B cell (primary cell): ENCODE measurements around the gene PCBP3. TPM values are rescaled to one million over a fixed set of nuclear protein-coding genes. Genes with fewer than 3 reads are reported as not detected.

ENCODE experiments used
- ATAC-seq: fragments of 200-7000 bp; cut with Tn5 transposase; one replicate; pipeline ENCODE4 v1.10.0; 2021; ENCODE audit warnings: low read depth, mild to moderate bottlenecking, moderate number of reproducible peaks, moderate library complexity
- CTCF ChIA-PET: fragments of 350-600 bp; sonication (Branson Sonifier 250); formaldehyde crosslinking; loops from one replicate; lab custom pipeline; 2021; ENCODE audit warnings: antibody characterized with exemption, inconsistent platforms; lab: Charles Lee
- POLR2A ChIA-PET: fragments of 350-600 bp; sonication (Branson Sonifier 250); formaldehyde crosslinking; loops from one replicate; lab custom pipeline; 2021; ENCODE audit warnings: antibody characterized with exemption; lab: Charles Lee
- DNase-seq: peaks from one replicate; pipeline ENCODE4 v3.0.0; 2013
- H2AFZ ChIP-seq: 2 replicates; pipeline ENCODE4 v1.6.1; 2012; ENCODE audit warnings: mild to moderate bottlenecking, low read depth, low read length; ENCODE audit not compliant: insufficient read depth, poor library complexity, severe bottlenecking
- H3K27ac ChIP-seq, 2 donors: 1 replicate in 1 of 2; 2 replicates in 1 of 2; pipeline ENCODE4 v1.5.1; 2012 to 2013; ENCODE audit warnings: low read length in 2 of 2, mild to moderate bottlenecking in 2 of 2, moderate library complexity in 1 of 2
- H3K27me3 ChIP-seq, 4 experiments: fragments of 200-600 bp in 1 of 4; sonication (generic) in 1 of 4; replicated peaks in 1 of 4; 1 replicate in 2 of 4; 2 replicates in 2 of 4; pipeline versions ENCODE4 v1.6.1 to v1.7.0; 2013 to 2016; ENCODE audit warnings: low read length in 3 of 4, mild to moderate bottlenecking in 2 of 4, mixed read lengths in 1 of 4, moderate library complexity in 1 of 4; ENCODE audit not compliant: insufficient read depth in 4 of 4, control insufficient read depth in 3 of 4; ENCODE audit errors: control extremely low read depth in 1 of 4
- H3K36me3 ChIP-seq, 2 experiments: replicated peaks in 1 of 2; 1 replicate in 1 of 2; 2 replicates in 1 of 2; pipeline versions ENCODE4 v1.6.1 to v1.7.1; 2013; ENCODE audit warnings: low read length in 1 of 2; ENCODE audit not compliant: insufficient read depth in 2 of 2, control insufficient read depth in 1 of 2; ENCODE audit errors: control extremely low read depth in 1 of 2, extremely low read depth in 1 of 2
- H3K4me1 ChIP-seq, 2 donors: fragments of 200-600 bp in 1 of 2; sonication (generic) in 1 of 2; 1 replicate in 1 of 2; 2 replicates in 1 of 2; pipeline versions ENCODE4 v1.5.1 to v1.6.1; 2013 to 2017; ENCODE audit warnings: low read length in 2 of 2; ENCODE audit not compliant: control insufficient read depth in 2 of 2, insufficient read depth in 2 of 2
- H3K4me2 ChIP-seq: replicated peaks from 2 replicates; pipeline ENCODE3; 2012; ENCODE audit warnings: mild to moderate bottlenecking, low read depth, low read length; ENCODE audit not compliant: poor library complexity, severe bottlenecking
- H3K4me3 ChIP-seq, 5 experiments: fragments of 200-600 bp in 1 of 5; sonication (generic) in 1 of 5; 1 replicate in 3 of 5; 2 replicates in 2 of 5; pipeline versions ENCODE4 v1.5.1 to v1.7.0; 2011 to 2016; ENCODE audit warnings: low read length in 4 of 5, mild to moderate bottlenecking in 4 of 5, low read depth in 2 of 5, control low read depth in 1 of 5, moderate library complexity in 1 of 5; ENCODE audit not compliant: insufficient read depth in 1 of 5; ENCODE audit errors: control extremely low read depth in 1 of 5, extremely low read depth in 1 of 5
- H3K79me2 ChIP-seq: fragments of 200-600 bp; sonication (generic); one replicate; pipeline ENCODE4 v1.6.0; 2016; ENCODE audit warnings: low read length; ENCODE audit not compliant: control insufficient read depth, insufficient read depth
- H3K9ac ChIP-seq: fragments of 200-600 bp; sonication (generic); 2 replicates; pipeline ENCODE4 v1.6.1; 2017; ENCODE audit warnings: mild to moderate bottlenecking, low read length, moderate library complexity
- H3K9me3 ChIP-seq, 3 donors: one replicate each; pipeline versions ENCODE4 v1.6.1 to v1.7.1; 2013; ENCODE audit warnings: low read length in 2 of 3; ENCODE audit not compliant: control insufficient read depth in 2 of 3, insufficient read depth in 1 of 3; ENCODE audit errors: control extremely low read depth in 1 of 3
- H4K20me1 ChIP-seq: 2 replicates; pipeline ENCODE4 v1.6.0; 2012; ENCODE audit warnings: mild to moderate bottlenecking, low read length; ENCODE audit not compliant: insufficient read depth, control insufficient read depth, poor library complexity, severe bottlenecking
- H3K27ac Mint-ChIP-seq: one replicate; pipeline ENCODE4 v1.8.0; 2021; ENCODE audit warnings: mixed read lengths
- H3K27me3 Mint-ChIP-seq: one replicate; pipeline ENCODE4 v1.8.0; 2021; ENCODE audit warnings: mixed read lengths
- H3K4me1 Mint-ChIP-seq: one replicate; pipeline ENCODE4 v1.8.0; 2021; ENCODE audit warnings: mixed read lengths
- H3K4me3 Mint-ChIP-seq: one replicate; pipeline ENCODE4 v1.8.0; 2021; ENCODE audit warnings: mixed read lengths
- H3K9me3 Mint-ChIP-seq: one replicate; pipeline ENCODE4 v1.8.0; 2022; ENCODE audit warnings: mixed read lengths; ENCODE audit not compliant: insufficient read depth
- EZH2 ChIP-seq: IDR thresholded peaks from 2 replicates; pipeline ENCODE4 v1.6.1; 2012; ENCODE audit warnings: borderline replicate concordance, low read depth, mild to moderate bottlenecking, moderate library complexity, low read length; ENCODE audit not compliant: insufficient read depth, poor library complexity, severe bottlenecking
- WGBS: methylation state at CpG from one replicate; pipeline ENCODE4 v1.1.5; 2013; ENCODE audit warnings: missing lambda C conversion rate; ENCODE audit not compliant: insufficient coverage; 5-methylcytosine and 5-hydroxymethylcytosine counted together
- intact Hi-C: fragments of 100-400 bp; cut with micrococcal nuclease; formaldehyde crosslinking; loops from one replicate; pipeline ENCODE4 v1.10.0; 2022
- polyA plus RNA-seq: library from polyadenylated mRNA; depleted of rRNA; stranded (reverse); fragments of >200 nt; gene quantifications from 2 replicates; pipeline ENCODE4 v1.2.3, GENCODE V29; 2012
- total RNA-seq, 2 donors: library from RNA; stranded (reverse); fragments of 120-200 nt in 1 of 2; gene quantifications; 1 replicate in 1 of 2; 2 replicates in 1 of 2; pipeline versions ENCODE4 v1.2.3 to v1.2.4, GENCODE V29; 2013 to 2022
- TF ChIP-seq, protein P1 (sequence below): fragments of 200-600 bp; IDR thresholded peaks from one replicate; pipeline ENCODE4 v1.8.0; 2022; ENCODE audit warnings: antibody characterized with exemption, mild to moderate bottlenecking

Gene PCBP3
- total and polyA plus RNA-seq, 2 donors (not counting 1 experiment from before 2014, with no cell fraction given): 0.45 to 2.7 TPM

DNA sequence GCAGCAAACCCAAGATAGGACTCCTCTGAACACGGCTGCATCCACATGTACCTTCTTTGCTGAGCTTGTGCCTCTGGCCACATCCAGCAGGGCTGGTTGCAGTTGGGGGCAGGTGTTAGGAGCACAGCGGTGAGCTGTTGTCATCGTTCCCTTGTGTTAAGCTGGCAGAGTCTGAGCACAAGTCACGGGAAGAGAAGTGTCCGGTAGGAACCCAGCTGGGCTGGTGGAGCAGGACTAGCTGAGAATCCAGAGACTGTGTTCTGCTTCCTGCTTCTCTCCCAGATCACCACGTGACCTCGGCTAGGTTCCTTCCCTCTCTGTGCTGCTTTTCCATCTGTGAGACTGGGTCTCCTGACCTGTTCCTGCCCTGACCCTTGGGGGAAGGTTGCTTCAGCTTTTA is 105.1 kb downstream of the PCBP3 start:
- H2AFZ ChIP-seq: no peak overlapping the region
- Mint-ChIP-seq H3K4me3 (no peak overlapping the region), H3K27me3 (no peaks in the 10 kb centered on the region), H3K9me3 (no peaks in the 10 kb centered on the region), H3K4me1 (no peaks in the 10 kb centered on the region), H3K27ac (no peak overlapping the region)
- H3K27me3 ChIP-seq: no peaks in the 10 kb centered on the region
- no peaks in the 10 kb centered on the region for H3K79me2 ChIP-seq
- ChIA-PET CTCF (no interaction called here), POLR2A (no interaction called here)
- no peak overlapping the region for H3K4me2 ChIP-seq
- peaks cover 0 to 4% (median 0%) of the 10 kb centered on the region in 3 donors for H3K9me3 ChIP-seq
- no peak for DNase-seq
- no peaks in the 10 kb centered on the region for H3K4me1 ChIP-seq
- no peak overlapping the region for H3K9ac ChIP-seq
- no peaks in the 10 kb centered on the region for H3K36me3 ChIP-seq
- ATAC-seq: no peak
- no peak overlapping the region for H3K27ac ChIP-seq
- no peaks in the 10 kb centered on the region for H4K20me1 ChIP-seq
- H3K4me3 ChIP-seq: no peak overlapping the region
- no peak for TF ChIP-seq EZH2
- TF ChIP-seq, protein P1, sequence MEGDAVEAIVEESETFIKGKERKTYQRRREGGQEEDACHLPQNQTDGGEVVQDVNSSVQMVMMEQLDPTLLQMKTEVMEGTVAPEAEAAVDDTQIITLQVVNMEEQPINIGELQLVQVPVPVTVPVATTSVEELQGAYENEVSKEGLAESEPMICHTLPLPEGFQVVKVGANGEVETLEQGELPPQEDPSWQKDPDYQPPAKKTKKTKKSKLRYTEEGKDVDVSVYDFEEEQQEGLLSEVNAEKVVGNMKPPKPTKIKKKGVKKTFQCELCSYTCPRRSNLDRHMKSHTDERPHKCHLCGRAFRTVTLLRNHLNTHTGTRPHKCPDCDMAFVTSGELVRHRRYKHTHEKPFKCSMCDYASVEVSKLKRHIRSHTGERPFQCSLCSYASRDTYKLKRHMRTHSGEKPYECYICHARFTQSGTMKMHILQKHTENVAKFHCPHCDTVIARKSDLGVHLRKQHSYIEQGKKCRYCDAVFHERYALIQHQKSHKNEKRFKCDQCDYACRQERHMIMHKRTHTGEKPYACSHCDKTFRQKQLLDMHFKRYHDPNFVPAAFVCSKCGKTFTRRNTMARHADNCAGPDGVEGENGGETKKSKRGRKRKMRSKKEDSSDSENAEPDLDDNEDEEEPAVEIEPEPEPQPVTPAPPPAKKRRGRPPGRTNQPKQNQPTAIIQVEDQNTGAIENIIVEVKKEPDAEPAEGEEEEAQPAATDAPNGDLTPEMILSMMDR: no peak
- WGBS: 82% methylated on average over 6 of the region's 7 CpGs
- intact Hi-C loops: no loop called here

DNA sequence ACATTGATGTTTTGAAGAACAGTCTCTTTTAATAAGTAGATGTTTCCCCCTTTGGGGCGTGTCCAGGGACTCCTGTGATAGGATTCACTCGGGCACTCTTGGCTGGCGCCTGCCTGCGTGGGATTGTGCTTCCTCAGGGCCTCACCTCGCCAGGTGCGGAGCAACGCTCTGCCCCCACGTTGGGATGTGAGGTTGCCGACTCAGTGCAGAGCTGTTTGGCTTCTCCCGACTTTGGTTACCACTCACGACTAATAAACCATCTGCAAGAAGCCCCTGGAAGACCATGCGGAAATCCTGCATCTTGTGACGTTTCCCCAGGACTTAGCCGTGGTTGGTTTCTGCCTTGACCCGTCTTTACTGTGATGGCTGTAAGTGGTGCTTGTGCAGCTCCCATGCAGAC is 106.4 kb downstream of the PCBP3 start:
- no peak for DNase-seq
- Mint-ChIP-seq H3K27ac (no peak overlapping the region), H3K4me1 (no peaks in the 10 kb centered on the region), H3K9me3 (no peaks in the 10 kb centered on the region), H3K27me3 (peaks cover 3% of the 10 kb centered on the region), H3K4me3 (no peak overlapping the region)
- H3K9me3 ChIP-seq: peaks cover 0 to 4% (median 0%) of the 10 kb centered on the region in 3 donors
- H4K20me1 ChIP-seq: no peaks in the 10 kb centered on the region
- H2AFZ ChIP-seq: no peak overlapping the region
- H3K4me2 ChIP-seq: no peak overlapping the region
- no peaks in the 10 kb centered on the region for H3K36me3 ChIP-seq
- H3K9ac ChIP-seq: no peak overlapping the region
- no peaks in the 10 kb centered on the region for H3K79me2 ChIP-seq
- WGBS: 90% methylated on average over 14 of the region's 15 CpGs
- H3K4me1 ChIP-seq: no peaks in the 10 kb centered on the region
- no peak overlapping the region for H3K4me3 ChIP-seq
- POLR2A ChIA-PET: no interaction called here
- ATAC-seq: no peak
- TF ChIP-seq, protein P1: no peak
- no peak for TF ChIP-seq EZH2
- intact Hi-C loops: no loop called here
- no peaks in the 10 kb centered on the region for H3K27me3 ChIP-seq
- H3K27ac ChIP-seq: no peak overlapping the region
- CTCF ChIA-PET: no interaction called here
